SK-N-SH (cell line): Measurements from ENCODE around the gene RNF130. TPM values are rescaled to one million over a fixed set of nuclear protein-coding genes. Genes with fewer than 3 reads are reported as not detected.

Experiments
- CTCF ChIA-PET: fragments of 300-600, 350-600 bp; formaldehyde crosslinking; extraction: SDS; loops from one replicate; lab custom pipeline; 2021; lab: Yijun Ruan, JAX
- POLR2A ChIA-PET: fragments of 350-600 bp; sonication (Branson Sonifier 250); formaldehyde crosslinking; extraction: SDS; loops from one replicate; lab custom pipeline; 2020; ENCODE audit warnings: antibody characterized with exemption, inconsistent platforms; lab: Yijun Ruan, JAX
- DNase-seq: peaks from one replicate; pipeline ENCODE4 v3.0.0; 2012
- H2AFZ ChIP-seq: fragments of 200-600 bp; sonication (generic); 2 replicates; pipeline ENCODE4 v1.8.1; 2016; ENCODE audit warnings: antibody characterized with exemption, mild to moderate bottlenecking, low read depth
- H3F3A ChIP-seq: fragments of 200-600 bp; sonication (generic); replicated peaks from 2 replicates; pipeline ENCODE3; 2016; ENCODE audit warnings: antibody characterized with exemption, mild to moderate bottlenecking; ENCODE audit not compliant: insufficient read depth
- H3K27ac ChIP-seq, 2 experiments: fragments of 200-500 bp in 1 of 2; fragments of 200-600 bp in 1 of 2; sonication (Bioruptor generic) in 1 of 2; sonication (generic), shearing (Covaris generic) in 1 of 2; 2 replicates each; pipeline versions ENCODE4 v1.5.1 to v1.6.1; 2014 to 2016; ENCODE audit warnings: low read depth in 2 of 2, inconsistent platforms in 1 of 2, low read length in 1 of 2, mild to moderate bottlenecking in 1 of 2, mixed read lengths in 1 of 2
- H3K27me3 ChIP-seq: fragments of 200-600 bp; sonication (generic), shearing (Covaris generic); 2 replicates; pipeline ENCODE4 v1.6.1; 2016; ENCODE audit warnings: mixed run types; ENCODE audit not compliant: insufficient read depth
- H3K36me3 ChIP-seq, 2 experiments: fragments of 200-500 bp in 1 of 2; fragments of 200-600 bp in 1 of 2; sonication (Bioruptor generic) in 1 of 2; sonication (generic) in 1 of 2; replicated peaks in 1 of 2; 2 replicates each; pipeline versions ENCODE3 to v1.5.1; 2014 to 2016; ENCODE audit warnings: low read length in 1 of 2, mild to moderate bottlenecking in 1 of 2; ENCODE audit not compliant: insufficient read depth in 2 of 2, control insufficient read depth in 1 of 2
- H3K4me1 ChIP-seq, 2 experiments: fragments of 200-500 bp in 1 of 2; fragments of 200-600 bp in 1 of 2; sonication (Bioruptor generic) in 1 of 2; sonication (generic), shearing (Covaris generic) in 1 of 2; 2 replicates each; pipeline versions ENCODE4 v1.5.1 to v1.6.1; 2014 to 2016; ENCODE audit warnings: low read depth in 1 of 2, low read length in 1 of 2, mixed run types in 1 of 2; ENCODE audit not compliant: insufficient read depth in 2 of 2, control insufficient read depth in 1 of 2
- H3K4me2 ChIP-seq: fragments of 200-600 bp; sonication (generic), shearing (Covaris generic); 2 replicates; pipeline ENCODE4 v1.6.1; 2017; ENCODE audit warnings: mixed run types
- H3K4me3 ChIP-seq, 2 experiments: fragments of 200-500 bp in 1 of 2; fragments of 200-600 bp in 1 of 2; sonication (Bioruptor generic) in 1 of 2; sonication (generic), shearing (Covaris generic) in 1 of 2; 2 replicates each; pipeline versions ENCODE4 v1.5.1 to v1.8.1; 2014 to 2016; ENCODE audit warnings: low read depth in 2 of 2, inconsistent platforms in 1 of 2, low read length in 1 of 2, mild to moderate bottlenecking in 1 of 2, mixed read lengths in 1 of 2, moderate library complexity in 1 of 2
- H3K79me2 ChIP-seq: fragments of 200-600 bp; sonication (generic); 2 replicates; pipeline ENCODE4 v1.8.1; 2017; ENCODE audit warnings: mild to moderate bottlenecking; ENCODE audit not compliant: insufficient read depth
- H3K9ac ChIP-seq: fragments of 200-600 bp; sonication (generic); 2 replicates; pipeline ENCODE4 v1.6.1; 2017; ENCODE audit warnings: mixed run types
- H3K9me2 ChIP-seq: fragments of 200-600 bp; sonication (generic); 2 replicates; pipeline ENCODE4 v1.6.1; 2017; ENCODE audit warnings: mixed run types
- H3K9me3 ChIP-seq: fragments of 200-600 bp; sonication (generic); 2 replicates; pipeline ENCODE4 v1.6.1; 2017; ENCODE audit warnings: mixed run types, mild to moderate bottlenecking, moderate library complexity
- H4K20me1 ChIP-seq: fragments of 200-600 bp; sonication (generic); 2 replicates; pipeline ENCODE4 v1.6.1; 2017; ENCODE audit warnings: mild to moderate bottlenecking, mixed run types; ENCODE audit not compliant: insufficient read depth
- CHD2 ChIP-seq: fragments of 150-350 bp; IDR thresholded peaks from 2 replicates; pipeline ENCODE4 v1.6.1; 2018; ENCODE audit warnings: low read length; ENCODE audit not compliant: partially characterized antibody
- CTCF ChIP-seq: fragments of 200-600 bp; sonication (generic); IDR thresholded peaks from 2 replicates; pipeline ENCODE4 v1.6.1; 2017; ENCODE audit warnings: antibody characterized with exemption, mild to moderate bottlenecking, moderate library complexity
- ELF1 ChIP-seq: IDR thresholded peaks from 2 replicates; pipeline ENCODE4 v1.4.0; 2012
- FOXM1 ChIP-seq: IDR thresholded peaks from 2 replicates; pipeline ENCODE4 v1.4.0; 2012; ENCODE audit warnings: low read depth, mild to moderate bottlenecking
- IRF3 ChIP-seq: fragments of 150-350 bp; IDR thresholded peaks from 2 replicates; pipeline ENCODE4 v1.6.1; 2016; ENCODE audit warnings: mild to moderate bottlenecking, low read depth, low read length
- MAX ChIP-seq: IDR thresholded peaks from 2 replicates; pipeline ENCODE4 v1.4.0; 2012; ENCODE audit warnings: low read depth
- NRF1 ChIP-seq: IDR thresholded peaks from 2 replicates; pipeline ENCODE4 v1.6.1; 2012; ENCODE audit warnings: low read depth, mild to moderate bottlenecking, low read length
- PBX3 ChIP-seq: IDR thresholded peaks from 2 replicates; pipeline ENCODE4; 2012
- REST ChIP-seq: IDR thresholded peaks from 2 replicates; pipeline ENCODE4 v1.6.1; 2012; ENCODE audit warnings: mild to moderate bottlenecking, low read depth, low read length, moderate library complexity
- SIN3A ChIP-seq: IDR thresholded peaks from 2 replicates; pipeline ENCODE4 v1.6.1; 2012; ENCODE audit warnings: low read depth, mild to moderate bottlenecking, low read length, moderate library complexity, borderline replicate concordance
- SMC3 ChIP-seq: IDR thresholded peaks from 2 replicates; pipeline ENCODE4 v1.6.1; 2012; ENCODE audit warnings: low read depth, low read length, improper control_type of control experiment
- TAF1 ChIP-seq: IDR thresholded peaks from 2 replicates; pipeline ENCODE4 v1.6.1; 2012; ENCODE audit warnings: low read depth, mild to moderate bottlenecking, low read length, moderate library complexity, borderline replicate concordance
- TCF12 ChIP-seq: IDR thresholded peaks from 2 replicates; pipeline ENCODE4 v1.4.0; 2012
- USF2 ChIP-seq: fragments of 150-350 bp; IDR thresholded peaks from 2 replicates; pipeline ENCODE4 v1.6.1; 2017; ENCODE audit warnings: antibody characterized with exemption, low read length, low read depth, borderline replicate concordance
- YY1 ChIP-seq: IDR thresholded peaks from 2 replicates; pipeline ENCODE4 v1.4.0; 2012; ENCODE audit warnings: low read depth, mild to moderate bottlenecking
- ZBTB33 ChIP-seq: IDR thresholded peaks from 2 replicates; pipeline ENCODE4 v1.4.0; 2012; ENCODE audit warnings: low read depth, borderline replicate concordance
- WGBS: methylation state at CpG from one replicate; pipeline ENCODE4 v1.1.6; 2017; ENCODE audit warnings: low lambda C conversion rate; 5-methylcytosine and 5-hydroxymethylcytosine counted together
- polyA plus RNA-seq, 3 experiments: library from polyadenylated mRNA; depleted of rRNA; stranded (reverse); fragments of >200 nt; gene quantifications; 2 replicates each; pipeline ENCODE4 v1.2.3, GENCODE V29; 2012

RNF130 gene
- polyA plus RNA-seq, 1 of the 3 experiments (the other 2 are of a cell fraction) = 41.4 TPM

GRCh38 chr5:179955062-179955461 is 116.5 kb downstream of the RNF130 start:
- 98% methylated on average over 6 of the region's 6 CpGs for WGBS
- POLR2A ChIA-PET = no interaction called here
- no peak overlapping the region for H3K9ac ChIP-seq

GRCh38 chr5:179954434-179954833 is 117.1 kb downstream of the RNF130 start:
- H3K4me2 ChIP-seq = no peak overlapping the region
- H2AFZ ChIP-seq = no peak overlapping the region
- peaks cover 4 to 7% of the 10 kb centered on the region in 2 experiments for H3K36me3 ChIP-seq
- no peak overlapping the region for H3K27ac ChIP-seq
- no peak overlapping the region for H3K9ac ChIP-seq
- ChIA-PET POLR2A (no interaction called here), CTCF (no interaction called here)
- no peak overlapping the region for H3K4me3 ChIP-seq
- H3K27me3 ChIP-seq = no peaks in the 10 kb centered on the region
- no peaks in the 10 kb centered on the region for H4K20me1 ChIP-seq
- H3K79me2 ChIP-seq = no peaks in the 10 kb centered on the region
- no peaks in the 10 kb centered on the region for H3K9me3 ChIP-seq
- no peak for DNase-seq
- WGBS = 93% methylated on average over 6 of the region's 6 CpGs
- no peaks in the 10 kb centered on the region for H3F3A ChIP-seq
- H3K4me1 ChIP-seq = no peaks in the 10 kb centered on the region
- no peaks in the 10 kb centered on the region for H3K9me2 ChIP-seq
- TF ChIP-seq ZBTB33 (no peak), IRF3 (no peak), SMC3 (no peak), TCF12 (no peak), YY1 (no peak), CTCF (no peak), USF2 (no peak), TAF1 (no peak), PBX3 (no peak), FOXM1 (no peak), NRF1 (no peak), MAX (no peak), SIN3A (no peak), CHD2 (no peak), REST (no peak)

More at GRCh38 chr5:179955062-179955461, 116.5 kb downstream of the RNF130 start:
- Histone ChIP-seq H3K27ac (no peak overlapping the region), H3K4me1 (no peaks in the 10 kb centered on the region), H3K27me3 (no peaks in the 10 kb centered on the region), H3K9me3 (no peaks in the 10 kb centered on the region), H3K9me2 (no peaks in the 10 kb centered on the region), H3K79me2 (no peaks in the 10 kb centered on the region), H3F3A (no peaks in the 10 kb centered on the region), H4K20me1 (no peaks in the 10 kb centered on the region), H3K36me3 (peaks cover 4 to 7% of the 10 kb centered on the region in 2 experiments), H2AFZ (no peak overlapping the region), H3K4me2 (no peak overlapping the region), H3K4me3 (no peak overlapping the region)
- no peak for DNase-seq
- CTCF ChIA-PET = interaction anchor here (1.7 kb wide), 1 partner anchor 84 kb away, joined by 3 read pairs; no protein-coding TSS in a partner anchor
- no peak for TF ChIP-seq NRF1
- no peak for TF ChIP-seq SMC3
- TF ChIP-seq ELF1 = no peak
- no peak for TF ChIP-seq CHD2
